ENCODE results near the gene JPH3.

The JPH3 gene

DNA sequence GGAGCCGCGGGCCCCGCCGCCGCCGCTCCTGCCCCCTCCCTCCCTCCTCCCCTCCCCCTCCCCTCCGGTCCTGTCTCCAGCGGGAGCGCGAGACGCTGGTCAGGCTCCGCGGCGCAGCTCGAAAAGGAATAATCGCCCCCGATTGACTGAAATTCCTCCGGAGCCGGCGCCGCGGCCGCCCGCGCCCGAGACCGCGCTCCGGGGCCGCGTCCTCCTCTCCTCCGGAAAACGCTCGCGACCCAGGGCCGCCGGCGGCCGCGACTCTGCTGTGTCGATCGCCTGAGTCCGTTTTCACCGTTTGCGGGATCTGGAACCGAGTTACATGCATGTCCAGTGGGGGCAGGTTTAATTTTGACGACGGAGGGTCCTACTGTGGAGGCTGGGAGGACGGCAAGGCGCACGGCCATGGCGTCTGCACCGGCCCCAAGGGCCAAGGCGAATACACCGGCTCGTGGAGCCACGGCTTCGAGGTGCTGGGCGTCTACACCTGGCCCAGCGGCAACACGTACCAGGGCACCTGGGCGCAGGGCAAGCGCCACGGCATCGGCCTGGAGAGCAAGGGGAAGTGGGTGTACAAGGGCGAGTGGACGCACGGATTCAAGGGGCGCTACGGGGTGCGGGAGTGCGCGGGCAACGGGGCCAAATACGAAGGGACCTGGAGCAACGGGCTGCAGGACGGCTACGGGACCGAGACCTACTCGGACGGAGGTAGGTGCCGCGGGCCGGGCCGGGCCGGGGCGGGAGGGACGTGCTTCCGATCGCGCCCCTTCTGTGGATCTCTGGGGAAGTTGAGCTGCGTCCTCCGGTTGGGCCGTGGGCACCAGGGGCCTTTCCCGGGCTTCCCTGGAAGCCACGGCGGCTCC lies 744 bp downstream of the JPH3 start:
- H3K27me3 Mint-ChIP-seq (ENCODE audit: low read depth) = peaks cover 60% of the 10 kb centered on the region
- no peaks in the 10 kb centered on the region for H3K36me3 Mint-ChIP-seq (ENCODE audit: low read depth)
- H3K4me3 Mint-ChIP-seq = peak overlapping the region; percentile 28
- H3K4me1 Mint-ChIP-seq (ENCODE audit: low read depth) = peaks cover 3% of the 10 kb centered on the region
- no peak overlapping the region for H3K27ac Mint-ChIP-seq
- H3K9me3 Mint-ChIP-seq = no peaks in the 10 kb centered on the region

DNA sequence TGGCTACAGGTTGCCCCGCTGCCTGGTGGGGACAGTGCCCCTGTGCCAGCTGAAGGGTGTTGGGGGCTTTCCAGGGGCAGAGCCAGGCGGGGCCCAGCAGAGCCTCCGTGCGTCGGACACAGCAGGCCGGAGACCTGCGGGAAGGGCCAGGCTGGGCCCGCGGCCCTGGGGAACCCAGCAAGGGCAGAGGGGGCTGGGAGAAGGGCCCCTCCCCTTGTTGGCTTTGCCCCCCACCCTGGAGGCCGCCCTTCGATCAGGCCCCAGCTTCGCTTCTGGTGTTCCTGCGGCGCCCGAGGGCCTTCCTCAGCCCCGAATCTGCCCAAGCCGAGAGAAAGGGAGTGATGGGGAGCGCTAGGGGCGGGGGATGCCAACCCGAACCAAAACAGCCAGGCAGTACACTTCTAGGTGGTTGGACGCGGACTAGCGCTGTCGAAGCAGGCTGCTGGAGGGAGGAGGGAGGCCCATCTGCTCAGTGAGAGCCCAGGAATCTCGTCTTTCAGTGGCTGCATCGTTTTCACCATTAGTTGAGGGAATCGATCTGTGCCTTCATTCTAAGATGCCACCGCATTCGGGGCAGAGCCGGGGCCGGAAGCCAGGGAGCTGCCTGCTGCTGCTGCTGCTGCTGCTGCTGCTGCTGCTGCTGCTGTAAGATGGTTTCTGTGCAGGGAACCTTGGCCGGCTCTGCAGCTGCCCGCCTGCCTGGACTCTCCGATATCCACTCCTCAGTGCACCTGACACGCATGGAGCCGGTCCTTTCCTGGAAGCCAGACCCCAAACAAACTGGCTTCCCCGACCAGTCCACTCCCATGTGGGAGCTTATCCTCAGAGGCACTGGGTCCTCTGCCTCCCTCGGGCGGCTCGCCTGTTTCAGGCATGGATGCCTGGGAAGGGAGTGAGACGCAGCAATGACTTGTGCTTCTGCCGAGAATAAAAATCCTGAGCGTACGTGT lies 1.7 kb downstream of the JPH3 start:
- Mint-ChIP-seq H3K36me3 (ENCODE audit: low read depth) (no peaks in the 10 kb centered on the region), H3K27ac (no peak overlapping the region), H3K27me3 (ENCODE audit: low read depth) (peaks cover 60% of the 10 kb centered on the region), H3K4me3 (no peak overlapping the region), H3K4me1 (ENCODE audit: low read depth) (peaks cover 3% of the 10 kb centered on the region), H3K9me3 (no peaks in the 10 kb centered on the region)

DNA sequence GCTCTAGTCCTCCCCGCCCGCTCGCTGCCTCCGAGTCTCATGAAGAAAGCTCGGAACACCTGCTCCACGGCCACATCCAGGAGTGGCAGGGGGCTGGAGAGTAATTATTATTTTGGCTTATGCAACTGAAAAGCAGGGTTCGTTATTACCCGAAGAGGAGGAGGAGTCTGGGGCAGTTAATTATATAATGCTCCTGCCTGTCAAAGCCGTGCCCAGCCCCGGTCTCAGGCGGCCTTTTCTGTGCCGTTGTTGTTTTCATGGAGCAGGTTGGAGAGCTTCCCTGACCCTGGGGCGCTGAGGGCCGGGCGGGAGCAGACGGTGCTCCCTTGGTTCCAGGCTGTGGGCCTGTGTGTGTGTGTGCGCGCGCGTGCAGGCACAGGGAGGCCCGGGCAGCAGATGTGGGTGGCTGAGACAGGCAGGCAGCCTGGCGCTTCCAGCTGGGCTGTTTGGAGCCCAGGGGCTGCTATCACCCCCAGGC lies 2.4 kb downstream of the JPH3 start:
- Mint-ChIP-seq H3K27ac (no peak overlapping the region), H3K4me3 (no peak overlapping the region), H3K4me1 (ENCODE audit: low read depth) (peaks cover 3% of the 10 kb centered on the region), H3K9me3 (no peaks in the 10 kb centered on the region), H3K27me3 (ENCODE audit: low read depth) (peaks cover 53% of the 10 kb centered on the region), H3K36me3 (ENCODE audit: low read depth) (no peaks in the 10 kb centered on the region)

DNA sequence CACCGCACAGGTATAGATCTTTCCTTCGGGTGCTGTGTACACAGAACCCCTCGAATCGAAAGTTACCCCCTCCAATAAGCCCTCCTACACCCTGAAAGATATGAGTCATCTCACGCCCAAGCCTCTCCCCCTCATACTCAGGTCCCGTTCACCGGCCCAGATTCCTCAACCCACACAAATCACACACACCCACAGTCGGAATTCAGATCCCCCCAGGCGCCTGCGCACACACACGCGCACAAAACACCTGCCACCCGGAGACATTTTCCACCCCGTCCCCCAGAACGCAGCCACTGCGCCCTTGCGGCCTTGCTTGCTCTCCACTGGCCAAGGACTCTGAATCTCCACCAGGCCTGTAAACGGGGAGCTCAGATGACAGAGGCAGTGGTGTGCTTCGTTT lies 4.9 kb downstream of the JPH3 start:
- Mint-ChIP-seq H3K9me3 (no peaks in the 10 kb centered on the region), H3K4me1 (ENCODE audit: low read depth) (peaks cover 3% of the 10 kb centered on the region), H3K27me3 (ENCODE audit: low read depth) (peaks cover 33% of the 10 kb centered on the region), H3K27ac (no peak overlapping the region), H3K4me3 (no peak overlapping the region), H3K36me3 (ENCODE audit: low read depth) (no peaks in the 10 kb centered on the region)

DNA sequence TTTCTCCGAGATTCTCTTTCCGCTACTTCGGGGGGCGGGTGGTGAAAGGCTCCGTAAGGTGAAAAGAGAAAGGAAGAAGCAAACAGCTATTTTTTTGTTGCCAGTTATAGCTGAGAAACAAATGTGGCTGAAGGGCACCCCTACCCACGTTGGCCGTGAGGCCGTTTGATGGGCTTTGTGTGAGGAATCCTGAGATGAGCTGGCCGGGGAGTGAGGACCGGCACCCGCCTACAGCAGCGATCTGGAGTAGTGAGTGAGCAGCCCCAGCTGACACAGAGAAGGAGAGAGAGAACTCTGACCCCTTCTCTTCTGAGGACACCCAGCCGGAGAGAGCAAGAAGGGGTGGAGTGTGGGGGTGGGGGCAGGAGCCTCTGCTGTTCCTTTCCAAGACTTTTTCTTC lies 5.6 kb downstream of the JPH3 start:
- Mint-ChIP-seq H3K4me3 (no peak overlapping the region), H3K27me3 (ENCODE audit: low read depth) (peaks cover 33% of the 10 kb centered on the region), H3K9me3 (no peaks in the 10 kb centered on the region), H3K4me1 (ENCODE audit: low read depth) (peaks cover 3% of the 10 kb centered on the region), H3K27ac (no peak overlapping the region), H3K36me3 (ENCODE audit: low read depth) (no peaks in the 10 kb centered on the region)

DNA sequence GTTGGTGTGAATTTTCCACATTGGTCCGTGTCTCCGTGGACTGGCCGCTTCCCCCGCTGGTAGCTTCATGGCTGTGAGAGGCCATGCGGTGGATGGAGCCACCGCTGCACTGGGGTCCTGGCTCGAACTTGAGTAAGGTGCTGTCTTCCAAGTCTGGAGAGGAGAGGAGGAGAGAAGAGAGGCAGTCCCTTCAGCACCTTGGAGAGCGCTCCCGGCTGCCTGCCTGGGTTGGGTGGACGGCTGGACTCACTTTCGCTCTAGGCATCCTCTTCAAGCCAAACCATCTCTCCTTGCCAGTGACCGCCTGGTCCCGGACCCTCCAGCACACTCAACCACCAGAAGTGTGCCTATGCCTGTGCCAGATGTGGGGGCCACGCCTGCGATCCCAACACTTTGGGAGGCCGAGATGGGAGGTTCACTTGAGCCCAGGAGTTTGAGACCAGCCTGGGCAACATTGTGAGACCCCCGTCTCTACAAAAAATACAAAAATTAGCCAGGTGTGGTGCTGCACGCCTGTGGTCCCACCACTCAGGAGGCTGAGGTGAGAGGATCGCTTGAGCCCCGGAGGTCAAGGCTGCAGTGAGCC lies 6.2 kb downstream of the JPH3 start:
- Mint-ChIP-seq H3K4me1 (ENCODE audit: low read depth) (no peaks in the 10 kb centered on the region), H3K36me3 (ENCODE audit: low read depth) (no peaks in the 10 kb centered on the region), H3K9me3 (no peaks in the 10 kb centered on the region), H3K27me3 (ENCODE audit: low read depth) (peaks cover 27% of the 10 kb centered on the region), H3K27ac (no peak overlapping the region), H3K4me3 (no peak overlapping the region)

DNA sequence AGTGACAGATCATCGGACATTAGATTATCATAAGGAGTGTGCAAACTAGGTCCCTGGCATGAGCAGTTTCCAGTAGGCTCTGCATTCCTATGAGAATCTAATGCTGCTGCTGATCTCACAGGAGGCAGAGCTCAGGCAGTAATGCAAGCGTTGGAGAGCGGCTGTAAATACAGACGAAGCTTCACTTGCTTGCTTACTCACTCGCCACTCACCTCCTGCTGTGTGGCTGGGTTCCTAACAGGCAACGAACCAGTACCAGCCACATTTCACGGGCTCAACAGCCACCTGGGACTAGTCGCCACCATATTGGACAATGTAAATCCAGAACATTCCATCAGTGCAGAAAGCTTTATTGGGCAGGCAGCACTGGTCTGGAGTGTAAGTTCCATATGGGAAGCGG lies 7.7 kb downstream of the JPH3 start:
- Mint-ChIP-seq H3K36me3 (ENCODE audit: low read depth) (no peaks in the 10 kb centered on the region), H3K9me3 (no peaks in the 10 kb centered on the region), H3K4me3 (no peak overlapping the region), H3K4me1 (ENCODE audit: low read depth) (no peaks in the 10 kb centered on the region), H3K27ac (no peak overlapping the region), H3K27me3 (ENCODE audit: low read depth) (peaks cover 17% of the 10 kb centered on the region)

DNA sequence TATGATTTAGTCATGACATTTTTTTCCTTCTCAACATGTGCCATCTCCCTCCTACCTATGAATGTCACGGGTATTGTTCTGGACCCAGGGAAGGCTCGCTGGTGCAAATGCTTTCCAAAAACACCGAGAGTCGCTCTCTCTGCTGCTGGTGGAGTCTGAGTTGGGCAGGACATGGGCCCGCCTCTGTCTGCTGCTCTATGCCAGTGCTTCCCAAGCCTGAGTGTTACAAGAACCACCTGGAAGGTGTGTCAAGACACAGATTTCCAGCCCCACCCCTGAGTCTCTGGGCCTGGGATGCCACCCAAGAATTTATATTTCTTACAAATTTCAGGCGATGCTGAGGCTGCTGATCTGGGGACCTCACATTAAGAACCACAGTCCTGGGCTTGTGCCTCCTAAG lies 9.1 kb downstream of the JPH3 start:
- Mint-ChIP-seq H3K36me3 (ENCODE audit: low read depth) (no peaks in the 10 kb centered on the region), H3K27ac (no peak overlapping the region), H3K9me3 (no peaks in the 10 kb centered on the region)

DNA sequence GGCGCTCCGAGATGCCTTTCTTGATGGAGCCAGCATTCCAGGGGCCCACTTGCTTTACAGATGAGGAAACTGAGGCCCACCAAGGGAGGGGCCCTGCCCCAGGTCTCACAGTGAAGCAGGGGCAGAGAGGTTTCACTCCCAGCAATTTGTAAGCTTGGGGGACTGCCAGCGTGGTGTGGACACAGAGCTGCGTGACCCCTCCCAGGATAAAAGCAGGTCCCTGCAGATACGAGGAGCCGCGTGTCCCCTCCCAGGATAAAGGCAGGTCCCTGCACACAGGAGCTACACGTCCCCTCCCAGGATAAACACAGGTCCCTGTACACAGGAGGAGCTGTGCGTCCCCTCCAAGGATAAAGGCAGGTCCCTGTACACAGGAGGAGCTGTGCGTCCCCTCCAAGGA lies 11.7 kb downstream of the JPH3 start:
- no peak overlapping the region for H3K27ac Mint-ChIP-seq
- no peaks in the 10 kb centered on the region for H3K36me3 Mint-ChIP-seq (ENCODE audit: low read depth)
- H3K4me1 Mint-ChIP-seq (ENCODE audit: low read depth) = no peaks in the 10 kb centered on the region
- no peaks in the 10 kb centered on the region for H3K27me3 Mint-ChIP-seq (ENCODE audit: low read depth)
- H3K4me3 Mint-ChIP-seq = no peak overlapping the region
- H3K9me3 Mint-ChIP-seq = no peaks in the 10 kb centered on the region

More for the DNA sequence above, 9.1 kb downstream of the JPH3 start:
- peaks cover 7% of the 10 kb centered on the region for H3K27me3 Mint-ChIP-seq (ENCODE audit: low read depth)
- H3K4me1 Mint-ChIP-seq (ENCODE audit: low read depth) = no peaks in the 10 kb centered on the region
- H3K4me3 Mint-ChIP-seq = no peak overlapping the region

DNA sequence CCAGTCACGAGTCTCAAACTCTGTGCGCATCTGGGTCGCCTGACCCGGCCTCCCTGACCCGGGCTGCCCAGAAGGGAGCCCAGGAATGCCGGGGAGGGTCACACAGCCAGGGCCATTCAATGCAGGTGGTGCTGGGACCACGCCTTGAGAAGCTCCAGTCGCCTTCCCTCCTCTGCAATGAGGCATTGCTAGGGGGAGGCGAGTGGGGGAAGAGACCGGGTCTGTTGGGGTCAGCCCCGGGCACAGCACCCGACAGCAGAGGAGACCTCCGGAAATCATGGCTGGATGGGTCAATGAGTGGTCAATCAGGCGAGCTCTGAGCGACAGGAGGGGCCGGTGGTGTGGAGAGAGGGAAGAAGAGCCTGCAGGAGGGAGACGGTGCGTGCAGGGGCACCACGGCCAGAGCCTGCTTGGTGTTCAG lies 13.3 kb downstream of the JPH3 start:
- Mint-ChIP-seq H3K9me3 (no peaks in the 10 kb centered on the region), H3K36me3 (ENCODE audit: low read depth) (no peaks in the 10 kb centered on the region), H3K4me1 (ENCODE audit: low read depth) (no peaks in the 10 kb centered on the region), H3K4me3 (no peak overlapping the region), H3K27ac (no peak overlapping the region), H3K27me3 (ENCODE audit: low read depth) (no peaks in the 10 kb centered on the region)

DNA sequence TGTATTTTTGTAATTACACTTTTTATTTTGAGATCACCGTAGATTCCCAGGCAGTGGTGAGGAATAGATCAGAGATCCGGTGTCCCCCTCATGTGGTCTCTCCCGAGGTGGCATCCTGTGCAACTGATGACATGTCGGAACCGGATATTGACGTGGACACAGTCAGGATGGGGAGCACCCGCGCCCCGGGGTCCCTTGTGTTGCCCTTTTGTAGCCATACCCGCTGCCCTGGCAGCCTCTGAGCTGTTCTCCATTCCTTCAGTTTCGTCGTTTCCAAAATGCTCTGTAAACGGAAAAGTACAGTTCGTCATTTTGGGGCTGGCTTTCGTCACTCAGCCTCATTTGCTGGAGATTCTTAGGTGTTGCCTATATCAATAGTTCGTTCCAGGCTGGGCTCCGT lies 14.2 kb downstream of the JPH3 start:
- Mint-ChIP-seq H3K4me3 (no peak overlapping the region), H3K27ac (no peak overlapping the region), H3K27me3 (ENCODE audit: low read depth) (no peaks in the 10 kb centered on the region), H3K36me3 (ENCODE audit: low read depth) (no peaks in the 10 kb centered on the region), H3K4me1 (ENCODE audit: low read depth) (no peaks in the 10 kb centered on the region), H3K9me3 (no peaks in the 10 kb centered on the region)

DNA sequence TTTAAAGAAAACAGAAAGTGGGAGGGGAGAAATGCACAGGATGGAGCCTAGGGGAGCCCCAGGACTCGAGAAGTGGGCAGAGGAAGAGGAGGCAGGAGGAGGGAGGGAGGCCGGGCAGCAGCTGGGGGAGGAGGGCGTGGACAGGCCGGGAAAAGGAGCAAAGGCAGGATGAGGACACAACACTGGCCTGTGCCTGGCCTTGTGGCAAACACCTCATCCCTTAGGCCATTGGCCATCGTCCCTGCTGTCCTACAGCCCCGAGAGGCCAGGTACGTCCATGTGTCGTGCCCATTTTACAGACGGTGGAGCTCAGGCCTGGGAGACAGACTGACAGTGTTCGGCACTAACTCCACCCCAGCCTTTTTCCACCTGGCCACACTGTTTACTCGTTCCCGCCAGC lies 15.9 kb downstream of the JPH3 start:
- Mint-ChIP-seq H3K4me1 (ENCODE audit: low read depth) (no peaks in the 10 kb centered on the region), H3K27me3 (ENCODE audit: low read depth) (no peaks in the 10 kb centered on the region), H3K36me3 (ENCODE audit: low read depth) (no peaks in the 10 kb centered on the region), H3K27ac (no peak overlapping the region), H3K4me3 (no peak overlapping the region), H3K9me3 (no peaks in the 10 kb centered on the region)

DNA sequence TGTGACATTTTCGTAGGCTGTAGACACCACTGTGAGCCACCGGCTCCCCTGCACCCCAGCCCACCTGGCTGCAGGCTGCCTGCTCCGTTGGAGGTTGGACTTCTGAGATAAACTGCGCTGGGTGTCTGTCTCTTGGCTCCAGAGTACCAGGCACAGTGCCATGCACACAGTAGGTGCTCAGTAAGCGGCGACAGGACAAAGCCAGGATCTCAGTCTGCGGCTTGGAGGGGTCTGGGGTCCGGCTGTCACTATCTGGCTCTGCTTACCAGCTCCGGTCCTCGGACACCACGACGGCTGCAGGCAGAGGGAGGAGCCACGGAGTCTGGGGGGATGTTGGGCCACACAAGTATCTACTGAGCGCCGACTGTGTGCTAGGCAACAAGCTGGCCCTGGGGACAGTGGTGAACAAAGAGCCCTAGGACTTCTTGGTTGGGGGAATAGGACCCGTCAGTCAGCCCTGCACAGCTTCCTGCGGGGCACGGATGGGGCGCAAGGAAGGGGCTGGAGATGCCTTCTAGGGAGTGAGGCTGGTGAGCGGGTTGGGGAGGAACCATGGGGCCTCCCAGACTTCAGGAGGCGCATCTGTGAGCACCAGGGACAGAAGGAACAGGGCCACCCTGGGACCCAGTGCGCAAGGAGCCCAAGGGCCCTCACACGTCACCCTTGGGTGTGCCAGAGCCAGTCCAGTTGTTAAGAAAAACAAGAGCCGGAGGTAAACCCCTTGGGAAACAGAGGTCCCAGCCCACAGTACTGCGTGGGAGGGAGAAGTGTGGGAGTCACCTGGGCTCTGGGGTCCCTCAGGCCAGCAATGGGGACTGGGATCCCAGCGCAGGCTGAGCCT lies 17.3 kb downstream of the JPH3 start:
- Mint-ChIP-seq H3K27ac (no peak overlapping the region), H3K9me3 (no peaks in the 10 kb centered on the region), H3K4me1 (ENCODE audit: low read depth) (no peaks in the 10 kb centered on the region), H3K27me3 (ENCODE audit: low read depth) (no peaks in the 10 kb centered on the region), H3K4me3 (no peak overlapping the region), H3K36me3 (ENCODE audit: low read depth) (no peaks in the 10 kb centered on the region)

DNA sequence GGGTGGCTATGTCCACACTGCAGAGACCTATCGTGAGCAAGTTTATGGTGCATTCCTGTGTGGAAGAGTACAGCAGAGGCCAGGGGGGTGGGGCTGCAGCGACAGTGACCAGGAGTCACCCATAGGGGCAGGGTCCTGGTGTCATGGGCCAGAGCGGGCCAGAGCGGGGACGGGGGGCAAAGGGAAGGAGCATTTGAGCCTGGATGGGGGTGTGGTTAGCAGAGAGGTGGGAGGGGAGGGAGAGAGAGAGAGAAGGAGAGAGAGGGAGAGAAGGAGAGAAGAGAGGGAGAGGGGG lies 17.8 kb downstream of the JPH3 start:
- H3K27ac Mint-ChIP-seq = no peak overlapping the region
- H3K9me3 Mint-ChIP-seq = no peaks in the 10 kb centered on the region
- no peaks in the 10 kb centered on the region for H3K36me3 Mint-ChIP-seq (ENCODE audit: low read depth)
- no peak overlapping the region for H3K4me3 Mint-ChIP-seq
- H3K4me1 Mint-ChIP-seq (ENCODE audit: low read depth) = no peaks in the 10 kb centered on the region
- H3K27me3 Mint-ChIP-seq (ENCODE audit: low read depth) = no peaks in the 10 kb centered on the region

All from T-helper 1 cell treated with Interleukin-12 subunit alpha and Interleukin-12 subunit beta and Interleukin-4 antibody, amounts not matched to agents 30 μg/mL and 1 μg/mL, for 36 hours (primary cell).